ENCODE measurements around the gene PARD3. TPM values are rescaled to one million over a fixed set of nuclear protein-coding genes. Genes with fewer than 3 reads are reported as not detected.

Gene PARD3
- total RNA-seq, 1 donor from 2014 or later = 98.2 TPM

GRCh38 chr10:34107626-34108516, 707.2 kb downstream of the PARD3 start:
- no peaks in the 10 kb centered on the region for H3K36me3 ChIP-seq (ENCODE audit: control insufficient read depth, insufficient read depth, low read length)
- H3K27me3 ChIP-seq (ENCODE audit: control insufficient read depth, insufficient read depth, low read length) = no peaks in the 10 kb centered on the region
- TF ChIP-seq CTCF (IDR thresholded peaks at IDR 0.05; ENCODE audit: insufficient read depth, low read length, severe bottlenecking) = no peak
- H3K4me3 ChIP-seq (ENCODE audit: low read depth, low read length) = no peak overlapping the region
- DNase-seq (ENCODE audit: low read depth) (no peak), FAIRE-seq (no peak)

GRCh38 chr10:34106356-34106885, 708.7 kb downstream of the PARD3 start:
- Histone ChIP-seq H3K27me3 (ENCODE audit: control insufficient read depth, insufficient read depth, low read length) (no peaks in the 10 kb centered on the region), H3K4me3 (ENCODE audit: low read depth, low read length) (no peak overlapping the region), H3K36me3 (ENCODE audit: control insufficient read depth, insufficient read depth, low read length) (no peaks in the 10 kb centered on the region)
- FAIRE-seq (no peak), DNase-seq (ENCODE audit: low read depth) (peak; percentile 36)
- TF ChIP-seq CTCF (IDR thresholded peaks at IDR 0.05; ENCODE audit: insufficient read depth, low read length, severe bottlenecking) = no peak

GRCh38 chr10:34104829-34105572, 710.1 kb downstream of the PARD3 start:
- Histone ChIP-seq H3K4me3 (ENCODE audit: low read depth, low read length) (no peak overlapping the region), H3K27me3 (ENCODE audit: control insufficient read depth, insufficient read depth, low read length) (no peaks in the 10 kb centered on the region), H3K36me3 (ENCODE audit: control insufficient read depth, insufficient read depth, low read length) (no peaks in the 10 kb centered on the region)
- no peak for FAIRE-seq
- no peak for DNase-seq (ENCODE audit: low read depth)
- no peak for TF ChIP-seq CTCF (IDR thresholded peaks at IDR 0.05; ENCODE audit: insufficient read depth, low read length, severe bottlenecking)

- H3K27me3 ChIP-seq (ENCODE audit: control insufficient read depth, insufficient read depth, low read length) = no peaks in the 10 kb centered on the region
- no peak for FAIRE-seq
- H3K4me3 ChIP-seq (ENCODE audit: low read depth, low read length) = no peak overlapping the region
- TF ChIP-seq CTCF (IDR thresholded peaks at IDR 0.05; ENCODE audit: insufficient read depth, low read length, severe bottlenecking) = no peak
- no peaks in the 10 kb centered on the region for H3K36me3 ChIP-seq (ENCODE audit: control insufficient read depth, insufficient read depth, low read length)
- DNase-seq (ENCODE audit: low read depth) = no peak
These were observed 712.1 kb downstream of the PARD3 start for GRCh38 chr10:34102893-34103506.

- TF ChIP-seq CTCF (IDR thresholded peaks at IDR 0.05; ENCODE audit: insufficient read depth, low read length, severe bottlenecking) = no peak
- FAIRE-seq = no peak
- Histone ChIP-seq H3K36me3 (ENCODE audit: control insufficient read depth, insufficient read depth, low read length) (no peaks in the 10 kb centered on the region), H3K27me3 (ENCODE audit: control insufficient read depth, insufficient read depth, low read length) (no peaks in the 10 kb centered on the region), H3K4me3 (ENCODE audit: low read depth, low read length) (no peak overlapping the region)
- peak; percentile 37 for DNase-seq (ENCODE audit: low read depth)
These were observed 712.8 kb downstream of the PARD3 start for GRCh38 chr10:34102237-34102673.
